SK-N-SH (cell line): ENCODE results near the gene CDH23.

Experiments used
- SMC3 ChIP-seq: IDR thresholded peaks from 2 replicates; pipeline ENCODE4 v1.6.1; 2012; ENCODE audit warnings: low read depth, low read length, improper control_type of control experiment
- TAF1 ChIP-seq: IDR thresholded peaks from 2 replicates; pipeline ENCODE4 v1.6.1; 2012; ENCODE audit warnings: low read depth, mild to moderate bottlenecking, low read length, moderate library complexity, borderline replicate concordance
- TF ChIP-seq, protein P1 (sequence below): fragments of 200-600 bp; sonication (generic); IDR thresholded peaks from 2 replicates; pipeline ENCODE4 v1.6.1; 2017; ENCODE audit warnings: antibody characterized with exemption, mild to moderate bottlenecking, moderate library complexity
- TF ChIP-seq, protein P2 (sequence below): fragments of 150-350 bp; IDR thresholded peaks from 2 replicates; pipeline ENCODE4 v1.6.1; 2017; ENCODE audit warnings: antibody characterized with exemption, low read length, low read depth, borderline replicate concordance
- TF ChIP-seq, protein P3 (sequence below): IDR thresholded peaks from 2 replicates; pipeline ENCODE4 v1.6.1; 2012; ENCODE audit warnings: mild to moderate bottlenecking, low read depth, low read length, moderate library complexity

- TF ChIP-seq SMC3 (no peak), TAF1 (no peak)
- TF ChIP-seq, protein P1, sequence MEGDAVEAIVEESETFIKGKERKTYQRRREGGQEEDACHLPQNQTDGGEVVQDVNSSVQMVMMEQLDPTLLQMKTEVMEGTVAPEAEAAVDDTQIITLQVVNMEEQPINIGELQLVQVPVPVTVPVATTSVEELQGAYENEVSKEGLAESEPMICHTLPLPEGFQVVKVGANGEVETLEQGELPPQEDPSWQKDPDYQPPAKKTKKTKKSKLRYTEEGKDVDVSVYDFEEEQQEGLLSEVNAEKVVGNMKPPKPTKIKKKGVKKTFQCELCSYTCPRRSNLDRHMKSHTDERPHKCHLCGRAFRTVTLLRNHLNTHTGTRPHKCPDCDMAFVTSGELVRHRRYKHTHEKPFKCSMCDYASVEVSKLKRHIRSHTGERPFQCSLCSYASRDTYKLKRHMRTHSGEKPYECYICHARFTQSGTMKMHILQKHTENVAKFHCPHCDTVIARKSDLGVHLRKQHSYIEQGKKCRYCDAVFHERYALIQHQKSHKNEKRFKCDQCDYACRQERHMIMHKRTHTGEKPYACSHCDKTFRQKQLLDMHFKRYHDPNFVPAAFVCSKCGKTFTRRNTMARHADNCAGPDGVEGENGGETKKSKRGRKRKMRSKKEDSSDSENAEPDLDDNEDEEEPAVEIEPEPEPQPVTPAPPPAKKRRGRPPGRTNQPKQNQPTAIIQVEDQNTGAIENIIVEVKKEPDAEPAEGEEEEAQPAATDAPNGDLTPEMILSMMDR = no peak
- TF ChIP-seq, protein P2, sequence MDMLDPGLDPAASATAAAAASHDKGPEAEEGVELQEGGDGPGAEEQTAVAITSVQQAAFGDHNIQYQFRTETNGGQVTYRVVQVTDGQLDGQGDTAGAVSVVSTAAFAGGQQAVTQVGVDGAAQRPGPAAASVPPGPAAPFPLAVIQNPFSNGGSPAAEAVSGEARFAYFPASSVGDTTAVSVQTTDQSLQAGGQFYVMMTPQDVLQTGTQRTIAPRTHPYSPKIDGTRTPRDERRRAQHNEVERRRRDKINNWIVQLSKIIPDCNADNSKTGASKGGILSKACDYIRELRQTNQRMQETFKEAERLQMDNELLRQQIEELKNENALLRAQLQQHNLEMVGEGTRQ = no peak
- TF ChIP-seq, protein P3, sequence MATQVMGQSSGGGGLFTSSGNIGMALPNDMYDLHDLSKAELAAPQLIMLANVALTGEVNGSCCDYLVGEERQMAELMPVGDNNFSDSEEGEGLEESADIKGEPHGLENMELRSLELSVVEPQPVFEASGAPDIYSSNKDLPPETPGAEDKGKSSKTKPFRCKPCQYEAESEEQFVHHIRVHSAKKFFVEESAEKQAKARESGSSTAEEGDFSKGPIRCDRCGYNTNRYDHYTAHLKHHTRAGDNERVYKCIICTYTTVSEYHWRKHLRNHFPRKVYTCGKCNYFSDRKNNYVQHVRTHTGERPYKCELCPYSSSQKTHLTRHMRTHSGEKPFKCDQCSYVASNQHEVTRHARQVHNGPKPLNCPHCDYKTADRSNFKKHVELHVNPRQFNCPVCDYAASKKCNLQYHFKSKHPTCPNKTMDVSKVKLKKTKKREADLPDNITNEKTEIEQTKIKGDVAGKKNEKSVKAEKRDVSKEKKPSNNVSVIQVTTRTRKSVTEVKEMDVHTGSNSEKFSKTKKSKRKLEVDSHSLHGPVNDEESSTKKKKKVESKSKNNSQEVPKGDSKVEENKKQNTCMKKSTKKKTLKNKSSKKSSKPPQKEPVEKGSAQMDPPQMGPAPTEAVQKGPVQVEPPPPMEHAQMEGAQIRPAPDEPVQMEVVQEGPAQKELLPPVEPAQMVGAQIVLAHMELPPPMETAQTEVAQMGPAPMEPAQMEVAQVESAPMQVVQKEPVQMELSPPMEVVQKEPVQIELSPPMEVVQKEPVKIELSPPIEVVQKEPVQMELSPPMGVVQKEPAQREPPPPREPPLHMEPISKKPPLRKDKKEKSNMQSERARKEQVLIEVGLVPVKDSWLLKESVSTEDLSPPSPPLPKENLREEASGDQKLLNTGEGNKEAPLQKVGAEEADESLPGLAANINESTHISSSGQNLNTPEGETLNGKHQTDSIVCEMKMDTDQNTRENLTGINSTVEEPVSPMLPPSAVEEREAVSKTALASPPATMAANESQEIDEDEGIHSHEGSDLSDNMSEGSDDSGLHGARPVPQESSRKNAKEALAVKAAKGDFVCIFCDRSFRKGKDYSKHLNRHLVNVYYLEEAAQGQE = no peak
Measured at GRCh38 chr10:71453186-71453585, 56.5 kb downstream of the CDH23 start.
